Measurements from ENCODE around the gene BUB1B.
"Not testable (repeated sequence)": the region's sequence is repeated elsewhere in the genome, so short reads cannot be mapped to it uniquely, and the experiment has no call there.

GRCh38 chr15:40135846-40136450 lies 24.9 kb upstream of the BUB1B start:
- TF ChIP-seq CTCF (IDR thresholded peaks at IDR 0.05); MAX (CRISPR knock-in tag; IDR thresholded peaks at IDR 0.05): not testable (repeated sequence)

Data from WTC11 (cell line).